Muscle layer of duodenum (tissue), 2 donors: ENCODE data around the gene RAP2B.

Experiments
- H3K27ac ChIP-seq: one replicate; pipeline ENCODE4 v1.7.0; 2013; ENCODE audit warnings: mild to moderate bottlenecking, low read length
- H3K27me3 ChIP-seq: one replicate; pipeline ENCODE4 v1.7.0; 2013; ENCODE audit warnings: low read depth, mild to moderate bottlenecking, control low read depth, low read length
- H3K36me3 ChIP-seq, 2 donors: one replicate each; pipeline ENCODE4 v1.7.0; 2013; ENCODE audit warnings: low read length in 2 of 2, control low read depth in 1 of 2, mild to moderate bottlenecking in 1 of 2; ENCODE audit not compliant: insufficient read depth in 2 of 2, control insufficient read depth in 1 of 2
- H3K4me1 ChIP-seq, 2 donors: one replicate each; pipeline ENCODE4 v1.7.0; 2013; ENCODE audit warnings: low read length in 2 of 2, mild to moderate bottlenecking in 2 of 2, control low read depth in 1 of 2, moderate library complexity in 1 of 2; ENCODE audit not compliant: insufficient read depth in 2 of 2, control insufficient read depth in 1 of 2
- H3K4me3 ChIP-seq, 2 donors: one replicate each; pipeline ENCODE4 v1.7.0; 2013; ENCODE audit warnings: low read length in 2 of 2, low read depth in 1 of 2, mild to moderate bottlenecking in 1 of 2
- H3K9me3 ChIP-seq, 2 donors: one replicate each; pipeline ENCODE4 v1.7.0; 2013; ENCODE audit warnings: low read length in 2 of 2, control low read depth in 1 of 2, mild to moderate bottlenecking in 1 of 2; ENCODE audit not compliant: control insufficient read depth in 1 of 2
- donor health status: healthy.

Gene RAP2B

DNA sequence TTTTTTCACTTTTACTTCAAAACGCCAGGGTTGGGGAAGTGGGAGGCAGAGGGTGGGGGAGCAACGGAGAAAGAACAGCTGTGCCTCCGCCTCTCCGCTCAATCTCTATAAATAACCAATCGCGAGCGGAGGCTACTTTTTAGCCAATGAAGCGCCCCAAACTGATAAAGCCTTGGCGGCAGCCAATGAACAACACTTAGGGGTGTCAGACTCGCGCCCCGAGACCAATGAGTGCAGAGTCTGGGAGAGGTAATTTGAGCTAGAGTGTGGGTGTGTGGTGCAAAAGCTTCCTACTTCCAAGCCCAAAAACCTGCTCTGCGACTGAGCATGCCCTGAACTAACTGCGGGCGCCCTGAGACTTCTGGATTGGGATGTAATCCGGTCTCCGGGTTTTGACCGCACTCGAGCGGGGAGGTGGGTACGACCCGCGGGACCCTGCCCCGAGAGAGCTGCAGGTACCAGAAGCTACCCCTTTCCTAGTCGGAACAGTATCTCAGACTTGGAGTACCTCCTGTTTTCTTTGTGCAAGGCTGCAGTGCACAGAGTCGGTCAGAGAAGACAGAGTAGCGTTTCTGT lies 800 bp upstream of the RAP2B start:
- Histone ChIP-seq H3K27ac (peak overlapping the region; percentile 95), H3K36me3 (no peaks in the 10 kb centered on the region), H3K4me1 (peaks cover 13 to 18% of the 10 kb centered on the region in 2 donors), H3K27me3 (no peaks in the 10 kb centered on the region), H3K9me3 (no peaks in the 10 kb centered on the region), H3K4me3 (peak overlapping the region; percentile 88 to 92)

DNA sequence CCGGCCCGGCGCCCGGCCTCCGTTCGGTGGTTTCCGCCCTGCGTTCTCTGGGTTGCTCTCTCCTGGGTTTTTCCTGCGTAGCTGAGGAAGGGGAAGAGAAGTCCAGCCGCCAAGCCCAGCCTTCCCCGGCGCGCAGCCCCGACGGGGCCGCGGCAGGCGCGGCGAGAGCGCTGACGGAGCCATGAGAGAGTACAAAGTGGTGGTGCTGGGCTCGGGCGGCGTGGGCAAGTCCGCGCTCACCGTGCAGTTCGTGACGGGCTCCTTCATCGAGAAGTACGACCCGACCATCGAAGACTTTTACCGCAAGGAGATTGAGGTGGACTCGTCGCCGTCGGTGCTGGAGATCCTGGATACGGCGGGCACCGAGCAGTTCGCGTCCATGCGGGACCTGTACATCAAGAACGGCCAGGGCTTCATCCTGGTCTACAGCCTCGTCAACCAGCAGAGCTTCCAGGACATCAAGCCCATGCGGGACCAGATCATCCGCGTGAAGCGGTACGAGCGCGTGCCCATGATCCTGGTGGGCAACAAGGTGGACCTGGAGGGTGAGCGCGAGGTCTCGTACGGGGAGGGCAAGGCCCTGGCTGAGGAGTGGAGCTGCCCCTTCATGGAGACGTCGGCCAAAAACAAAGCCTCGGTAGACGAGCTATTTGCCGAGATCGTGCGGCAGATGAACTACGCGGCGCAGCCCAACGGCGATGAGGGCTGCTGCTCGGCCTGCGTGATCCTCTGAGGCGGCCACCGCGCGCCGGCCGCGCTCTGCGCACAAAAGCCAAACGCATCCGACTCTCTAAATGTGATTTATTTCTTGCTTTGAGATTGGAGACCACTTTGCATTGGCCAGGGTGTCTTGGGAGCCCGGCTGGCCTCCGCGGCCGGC lies 727 bp downstream of the RAP2B start:
- H3K4me1 ChIP-seq = peaks cover 13 to 21% of the 10 kb centered on the region in 2 donors
- peak overlapping the region; percentile 85 for H3K27ac ChIP-seq
- H3K4me3 ChIP-seq = peak overlapping the region; percentile 86 to 88
- no peaks in the 10 kb centered on the region for H3K27me3 ChIP-seq
- no peaks in the 10 kb centered on the region for H3K9me3 ChIP-seq
- H3K36me3 ChIP-seq = no peaks in the 10 kb centered on the region

DNA sequence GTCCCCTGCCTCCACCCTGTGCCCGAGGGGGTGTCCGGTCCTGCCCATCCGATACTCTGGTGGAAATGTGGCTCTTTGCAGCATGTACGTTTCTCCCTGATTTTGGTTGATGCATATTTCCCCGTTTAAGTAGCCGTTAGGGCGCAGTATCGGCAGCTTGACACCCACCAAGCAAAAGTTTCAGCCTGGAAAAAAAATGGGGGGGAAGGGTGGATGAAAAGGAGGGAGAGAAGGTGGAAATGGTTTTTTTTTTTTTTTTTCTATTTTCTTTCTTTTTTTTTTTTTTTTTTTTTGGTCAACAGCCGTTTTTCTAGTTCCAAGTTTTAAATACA lies 1.3 kb downstream of the RAP2B start:
- Histone ChIP-seq H3K27me3 (no peaks in the 10 kb centered on the region), H3K4me1 (peaks cover 13 to 21% of the 10 kb centered on the region in 2 donors), H3K36me3 (no peaks in the 10 kb centered on the region)

DNA sequence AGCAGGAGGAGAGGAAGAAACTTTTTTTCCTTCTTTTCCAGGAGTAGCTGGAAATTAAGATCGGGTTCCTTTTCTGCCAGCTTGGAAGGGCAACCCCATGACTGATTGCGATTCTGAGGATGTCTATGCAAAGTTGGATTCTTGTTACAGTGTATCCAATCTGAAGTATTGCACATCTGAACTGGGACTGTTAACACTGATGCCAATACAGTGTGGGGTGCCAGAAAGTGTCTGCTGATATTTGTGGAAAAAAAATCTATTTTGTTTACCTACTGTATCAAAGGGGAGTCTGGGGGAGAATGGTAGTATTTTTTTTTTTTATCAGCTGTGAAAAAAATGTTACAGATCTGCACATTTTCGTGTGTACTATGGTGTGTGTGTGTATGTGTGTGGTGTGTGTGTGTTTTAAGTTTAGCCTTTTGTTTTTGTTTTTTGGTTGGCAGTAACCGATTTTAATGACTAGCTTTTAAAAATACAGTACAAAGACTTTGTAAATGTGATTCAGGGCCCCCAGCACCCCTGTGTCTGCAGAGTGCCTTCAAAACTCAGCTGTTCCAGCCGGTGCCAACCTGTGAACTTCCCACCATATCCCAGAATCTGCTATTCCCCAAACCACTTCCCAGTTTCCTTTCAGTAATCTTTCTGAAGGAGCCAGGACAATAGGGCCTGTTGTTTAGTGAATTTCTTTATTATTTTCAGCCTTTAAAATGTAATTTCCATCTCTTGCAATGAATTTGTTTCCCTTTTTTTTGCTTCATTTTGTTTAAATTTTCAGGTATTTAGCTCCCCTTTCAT lies 1.9 kb downstream of the RAP2B start:
- Histone ChIP-seq H3K4me3 (peak overlapping the region; percentile 86 to 88), H3K36me3 (no peaks in the 10 kb centered on the region), H3K9me3 (no peaks in the 10 kb centered on the region), H3K4me1 (peaks cover 13 to 21% of the 10 kb centered on the region in 2 donors), H3K27ac (peak overlapping the region; percentile 85), H3K27me3 (no peaks in the 10 kb centered on the region)

More for the DNA sequence above, 1.3 kb downstream of the RAP2B start:
- H3K4me3 ChIP-seq = peak overlapping the region; percentile 86 to 88
- H3K9me3 ChIP-seq = no peaks in the 10 kb centered on the region
- peak overlapping the region; percentile 85 for H3K27ac ChIP-seq

DNA sequence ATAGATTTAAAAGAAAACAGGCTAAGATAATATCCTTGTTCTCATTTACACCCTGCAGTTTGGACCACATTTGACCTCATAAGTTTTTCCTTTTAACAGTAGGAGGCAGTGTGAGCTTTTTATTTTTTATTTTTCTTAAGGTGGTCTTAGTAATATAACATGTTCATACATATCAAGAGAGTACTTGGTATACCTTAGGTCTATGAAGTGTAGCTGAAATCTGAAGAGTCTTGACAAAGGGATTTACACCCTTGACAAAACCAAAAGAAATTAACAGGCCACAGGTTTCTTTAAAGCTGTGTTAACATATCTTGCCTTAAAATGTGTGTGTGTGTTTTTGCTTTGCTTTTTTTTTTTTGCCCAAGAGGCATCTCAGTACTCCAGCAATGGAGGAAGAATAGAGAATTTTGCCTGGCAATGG lies 3.2 kb downstream of the RAP2B start:
- H3K27me3 ChIP-seq = no peaks in the 10 kb centered on the region

DNA sequence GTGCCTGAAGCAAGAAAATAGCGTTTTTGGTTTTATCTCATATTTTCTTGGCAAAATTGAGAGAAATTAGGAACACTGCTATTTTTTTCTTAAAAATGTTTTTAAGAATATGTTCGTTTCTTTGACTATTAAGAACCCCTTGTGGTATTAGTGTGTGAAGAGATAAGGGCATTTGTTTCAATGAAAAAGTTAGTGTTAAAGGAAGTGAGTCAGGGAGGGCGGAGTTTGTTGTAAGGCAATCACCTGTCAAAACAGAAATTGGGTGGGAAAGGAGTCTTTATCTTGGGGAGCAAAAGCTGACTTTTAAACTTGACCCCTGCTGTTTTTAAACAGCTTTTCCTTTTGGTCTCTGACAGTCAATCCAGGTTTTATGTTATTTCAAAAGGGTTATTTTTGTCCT lies 4.2 kb downstream of the RAP2B start:
- Histone ChIP-seq H3K4me3 (peak overlapping the region in 1 of 2 donors; percentile 86), H3K27ac (no peak overlapping the region), H3K36me3 (peaks cover 0 to 7% of the 10 kb centered on the region in 2 donors), H3K27me3 (no peaks in the 10 kb centered on the region), H3K9me3 (no peaks in the 10 kb centered on the region), H3K4me1 (peaks cover 13 to 21% of the 10 kb centered on the region in 2 donors)

More for the DNA sequence above, 3.2 kb downstream of the RAP2B start:
- H3K9me3 ChIP-seq = no peaks in the 10 kb centered on the region
- H3K4me1 ChIP-seq = peaks cover 13 to 21% of the 10 kb centered on the region in 2 donors
- peak overlapping the region; percentile 86 to 88 for H3K4me3 ChIP-seq
- H3K27ac ChIP-seq = peak overlapping the region; percentile 35
- H3K36me3 ChIP-seq = peaks cover 0 to 7% of the 10 kb centered on the region in 2 donors

DNA sequence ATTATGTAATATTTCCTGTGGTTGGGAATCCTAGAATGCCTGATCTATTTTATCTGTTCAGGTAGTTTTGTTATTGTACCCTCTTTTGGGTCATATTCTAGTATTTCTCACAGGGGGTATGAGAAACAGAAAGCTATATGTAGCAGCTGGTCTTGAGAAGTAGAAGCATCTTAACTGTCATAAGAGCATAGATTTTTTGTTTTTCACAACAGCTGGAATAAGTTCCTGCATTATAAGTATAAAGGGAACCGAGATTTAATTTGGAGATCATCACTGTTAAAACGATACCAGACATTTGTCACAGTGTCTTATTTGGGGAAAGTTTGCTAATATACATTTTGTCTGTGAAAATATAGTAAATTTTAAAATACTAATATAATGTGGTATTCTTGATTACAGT lies 4.8 kb downstream of the RAP2B start:
- Histone ChIP-seq H3K27ac (no peak overlapping the region), H3K9me3 (no peaks in the 10 kb centered on the region), H3K4me3 (peak overlapping the region in 1 of 2 donors; percentile 86), H3K4me1 (peaks cover 13 to 21% of the 10 kb centered on the region in 2 donors), H3K36me3 (peaks cover 0 to 7% of the 10 kb centered on the region in 2 donors), H3K27me3 (no peaks in the 10 kb centered on the region)

DNA sequence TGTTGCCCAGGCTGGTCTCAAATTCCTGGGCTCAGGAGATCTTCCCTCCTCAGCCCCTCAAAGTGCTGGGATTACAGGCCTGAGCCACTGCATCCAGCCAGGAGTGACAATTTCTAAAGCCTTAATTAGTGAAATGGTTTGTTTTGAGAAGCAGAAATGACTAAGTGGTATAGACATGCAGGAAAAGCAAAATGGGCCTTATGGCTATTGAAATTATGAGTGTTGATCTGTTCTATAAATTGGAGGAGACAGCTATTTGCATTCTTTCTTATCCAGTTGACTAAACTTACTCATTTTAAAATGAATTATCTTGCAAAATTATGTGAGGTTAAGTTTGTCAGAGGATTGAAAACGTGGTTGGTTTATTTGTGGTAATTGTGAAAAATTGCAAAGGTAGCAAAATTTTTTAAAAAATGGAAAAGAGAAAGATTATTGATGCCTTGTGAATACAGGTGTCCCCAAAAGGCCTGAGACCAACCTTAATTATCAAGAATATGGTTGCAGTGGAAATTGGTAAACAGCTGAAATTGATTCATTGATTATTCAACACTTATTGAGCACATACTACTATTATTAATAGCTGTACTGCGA lies 7.9 kb downstream of the RAP2B start:
- H3K4me1 ChIP-seq = peaks cover 11 to 16% of the 10 kb centered on the region in 2 donors
- peaks cover 0 to 7% of the 10 kb centered on the region in 2 donors for H3K36me3 ChIP-seq
- no peak overlapping the region for H3K27ac ChIP-seq
- no peak overlapping the region for H3K4me3 ChIP-seq
- H3K27me3 ChIP-seq = no peaks in the 10 kb centered on the region
- H3K9me3 ChIP-seq = no peaks in the 10 kb centered on the region

DNA sequence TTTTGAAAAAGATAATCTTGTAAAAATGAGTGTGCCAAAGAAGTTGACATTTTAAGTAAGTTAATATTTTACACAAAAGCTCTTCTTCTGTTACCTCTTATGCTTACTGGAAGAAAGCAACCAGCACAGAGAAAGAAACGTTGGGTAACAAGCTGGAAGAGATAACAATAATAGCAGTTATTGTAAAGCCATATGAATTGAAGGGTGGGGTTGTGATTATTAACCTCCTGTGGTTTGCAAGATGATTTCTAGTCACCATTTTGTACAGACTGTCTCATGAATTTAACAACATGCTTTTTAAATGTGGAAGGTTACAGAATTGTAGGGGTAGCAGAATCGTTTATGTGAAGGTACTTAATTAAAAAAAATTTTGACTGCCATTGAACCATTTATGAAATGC lies 9.2 kb downstream of the RAP2B start:
- Histone ChIP-seq H3K9me3 (no peaks in the 10 kb centered on the region), H3K4me1 (peaks cover 0 to 2% of the 10 kb centered on the region in 2 donors), H3K27me3 (no peaks in the 10 kb centered on the region), H3K4me3 (no peak overlapping the region), H3K36me3 (peaks cover 0 to 7% of the 10 kb centered on the region in 2 donors), H3K27ac (no peak overlapping the region)

DNA sequence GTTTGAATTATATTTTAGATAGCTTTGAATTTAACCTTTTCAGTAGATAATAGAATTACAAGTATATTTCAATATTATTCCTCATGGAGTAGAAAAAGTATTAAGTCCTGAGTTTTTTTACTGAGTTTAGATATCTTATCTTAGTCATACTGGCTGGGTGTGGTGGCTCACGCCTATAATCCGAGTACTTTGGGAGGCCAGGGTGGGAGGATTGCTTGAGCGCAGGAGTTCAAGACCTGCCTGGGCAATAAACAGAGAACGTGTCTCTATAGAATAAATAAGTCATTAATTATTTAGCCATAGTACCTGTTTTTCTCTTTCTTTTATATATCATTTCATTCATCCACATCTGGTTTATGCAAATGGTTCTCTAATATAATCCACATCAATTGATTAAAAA lies 9.9 kb downstream of the RAP2B start:
- Histone ChIP-seq H3K9me3 (no peaks in the 10 kb centered on the region), H3K27ac (no peak overlapping the region), H3K36me3 (peaks cover 0 to 7% of the 10 kb centered on the region in 2 donors), H3K4me1 (no peaks in the 10 kb centered on the region), H3K27me3 (no peaks in the 10 kb centered on the region), H3K4me3 (no peak overlapping the region)
